Gastrocnemius medialis (tissue), 4 donors: Measurements from ENCODE around the gene DMD.

Experiments
- POLR2A ChIP-seq, 2 donors: fragments of 450-650 bp; IDR thresholded peaks; one replicate each; pipeline ENCODE4 v1.6.1; 2017; ENCODE audit warnings: antibody characterized with exemption in 2 of 2, mild to moderate bottlenecking in 2 of 2, moderate library complexity in 2 of 2
- TF ChIP-seq, protein P1 (sequence below), 5 experiments: fragments of 450-650 bp in 3 of 5; fragments of 200-600 bp in 2 of 5; sonication (generic) in 2 of 5; IDR thresholded peaks in 4 of 5; conservative IDR thresholded peaks in 1 of 5; 1 replicate in 4 of 5; 2 replicates in 1 of 5; pipeline ENCODE4 v1.5.1; 2016 to 2019; ENCODE audit warnings: antibody characterized with exemption in 5 of 5, mild to moderate bottlenecking in 3 of 5, moderate library complexity in 3 of 5

DNA sequence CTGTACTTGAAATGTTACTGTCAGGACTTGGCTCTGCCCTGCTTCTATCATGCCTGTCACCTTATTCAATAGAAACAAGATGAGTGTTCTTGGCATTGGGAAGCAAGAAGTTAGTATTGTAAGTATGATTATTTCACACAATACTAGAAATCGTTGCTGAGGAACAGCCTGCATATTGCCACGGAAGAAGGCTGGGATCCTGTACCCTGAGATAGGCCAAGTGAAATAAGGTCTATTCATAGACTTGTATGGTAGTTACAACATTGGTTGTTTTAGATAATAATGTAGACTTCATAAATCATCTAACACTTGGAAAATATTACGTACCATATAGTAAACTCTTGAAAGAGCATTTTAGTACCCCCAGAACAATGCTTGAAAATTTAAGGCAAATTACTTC, 215.9 kb downstream of the DMD start:
- TF ChIP-seq, protein P1, sequence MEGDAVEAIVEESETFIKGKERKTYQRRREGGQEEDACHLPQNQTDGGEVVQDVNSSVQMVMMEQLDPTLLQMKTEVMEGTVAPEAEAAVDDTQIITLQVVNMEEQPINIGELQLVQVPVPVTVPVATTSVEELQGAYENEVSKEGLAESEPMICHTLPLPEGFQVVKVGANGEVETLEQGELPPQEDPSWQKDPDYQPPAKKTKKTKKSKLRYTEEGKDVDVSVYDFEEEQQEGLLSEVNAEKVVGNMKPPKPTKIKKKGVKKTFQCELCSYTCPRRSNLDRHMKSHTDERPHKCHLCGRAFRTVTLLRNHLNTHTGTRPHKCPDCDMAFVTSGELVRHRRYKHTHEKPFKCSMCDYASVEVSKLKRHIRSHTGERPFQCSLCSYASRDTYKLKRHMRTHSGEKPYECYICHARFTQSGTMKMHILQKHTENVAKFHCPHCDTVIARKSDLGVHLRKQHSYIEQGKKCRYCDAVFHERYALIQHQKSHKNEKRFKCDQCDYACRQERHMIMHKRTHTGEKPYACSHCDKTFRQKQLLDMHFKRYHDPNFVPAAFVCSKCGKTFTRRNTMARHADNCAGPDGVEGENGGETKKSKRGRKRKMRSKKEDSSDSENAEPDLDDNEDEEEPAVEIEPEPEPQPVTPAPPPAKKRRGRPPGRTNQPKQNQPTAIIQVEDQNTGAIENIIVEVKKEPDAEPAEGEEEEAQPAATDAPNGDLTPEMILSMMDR (IDR thresholded peaks at IDR 0.05 in 4 of 5, conservative IDR thresholded peaks at IDR 0.05 in 1 of 5), result no peak
- no peak for TF ChIP-seq POLR2A (IDR thresholded peaks at IDR 0.05)
